Motor neuron (in vitro differentiated cells): ENCODE results near the gene ETFA. TPM values are rescaled to one million over a fixed set of nuclear protein-coding genes. Genes with fewer than 3 reads are reported as not detected.

Source experiments
- ATAC-seq, 8 experiments: fragments of 200-7000 bp; cut with Tn5 transposase; replicated peaks in 6 of 8; 2 replicates each; pipeline ENCODE4 v1.8.0; 2021; ENCODE audit warnings: mild to moderate bottlenecking in 8 of 8, moderate library complexity in 8 of 8
- H3K27ac ChIP-seq, 2 donors: fragments of 250-450 bp; sonication (Bioruptor Pico); 2 replicates each; pipeline ENCODE4 v1.9.0; 2021; ENCODE audit warnings: antibody characterized with exemption in 2 of 2, mild to moderate bottlenecking in 2 of 2, moderate library complexity in 1 of 2
- H3K4me1 ChIP-seq, 2 donors: fragments of 250-450 bp; sonication (Bioruptor Pico); replicated peaks in 1 of 2; 2 replicates each; pipeline ENCODE4 v1.6.1; 2021; ENCODE audit warnings: antibody characterized with exemption in 2 of 2, mild to moderate bottlenecking in 2 of 2, moderate library complexity in 1 of 2
- H3K4me3 ChIP-seq, 5 donors: fragments of 250-450 bp; sonication (Bioruptor Pico); 2 replicates each; pipeline ENCODE4 v1.9.0; 2021; ENCODE audit warnings: antibody characterized with exemption in 5 of 5, mild to moderate bottlenecking in 5 of 5, moderate library complexity in 4 of 5
- WGBS, 10 experiments: fragments of 450-650 bp; shearing (Covaris generic); methylation state at CpG; one replicate each; pipeline ENCODE4 v1.0.0; 2022; 5-methylcytosine and 5-hydroxymethylcytosine counted together
- in situ Hi-C, 9 experiments: fragments of 400-800 bp; cut with MboI; loops; one replicate each; pipeline ENCODE4 v1.15.0; 2021; ENCODE audit warnings: low sequenced_read_pairs in 9 of 9, low pct_unique_long_range_greater_than_20kb in 2 of 9; ENCODE audit not compliant: unreplicated experiment in 9 of 9
- total RNA-seq, 8 experiments: library from RNA; unstranded; fragments of 300-600 nt; gene quantifications; 2 replicates each; pipeline versions ENCODE4 v1.2.3 to v1.2.4, GENCODE V29; 2022

The ETFA gene
- total RNA-seq, 8 experiments from 2014 or later = 53.2 to 195 (median 77.1) TPM

- in situ Hi-C loops = no loop called here
- WGBS, 10 experiments = 60% methylated on average over 1 of the region's 2 CpGs; no CpG with 5 or more reads in 9 of the 10 experiments
- Histone ChIP-seq H3K4me3 (no peak overlapping the region), H3K4me1 (peaks cover 14 to 18% of the 10 kb centered on the region in 2 donors), H3K27ac (peak overlapping the region; percentile 60 to 63)
- ATAC-seq = peak in 2 of 8 experiments; percentile 26 to 33
Measured at GRCh38 chr15:76208786-76209424, 102.4 kb downstream of the ETFA start.

- WGBS, 10 experiments = 80 to 100% (median 100%) methylated on average over 1 to 5 of the region's 8 CpGs; no CpG with 5 or more reads in 4 of the 10 experiments
- no peak overlapping the region for H3K4me3 ChIP-seq
- H3K27ac ChIP-seq = no peak overlapping the region
- H3K4me1 ChIP-seq = peaks cover 14 to 18% of the 10 kb centered on the region in 2 donors
- no peak for ATAC-seq
- in situ Hi-C loops = no loop called here
Measured at GRCh38 chr15:76208084-76208785, 103.0 kb downstream of the ETFA start.

GRCh38 chr15:76206325-76206976 lies 104.8 kb downstream of the ETFA start:
- ATAC-seq = peak in 1 of 8 experiments; percentile 70
- peaks cover 14 to 16% of the 10 kb centered on the region in 2 donors for H3K4me1 ChIP-seq
- H3K27ac ChIP-seq = no peak overlapping the region
- WGBS, 10 experiments = 29 to 91% (median 66%) methylated on average over 1 to 4 of the region's 4 CpGs; no CpG with 5 or more reads in 6 of the 10 experiments
- in situ Hi-C loops = no loop called here
- no peak overlapping the region for H3K4me3 ChIP-seq

- in situ Hi-C loops = no loop called here
- no peak for ATAC-seq
- peaks cover 8% of the 10 kb centered on the region in 2 donors for H3K4me1 ChIP-seq
- no peak overlapping the region for H3K27ac ChIP-seq
- WGBS, 10 experiments = 75 to 100% (median 90%) methylated on average over 1 to 7 of the region's 11 CpGs; no CpG with 5 or more reads in 2 of the 10 experiments
- H3K4me3 ChIP-seq = no peak overlapping the region
Measured at GRCh38 chr15:76204916-76205460, 106.3 kb downstream of the ETFA start.

GRCh38 chr15:76204109-76204845 lies 107.0 kb downstream of the ETFA start:
- WGBS, 10 experiments = 70 to 100% (median 85%) methylated on average over 1 to 4 of the region's 18 CpGs; no CpG with 5 or more reads in 6 of the 10 experiments
- Histone ChIP-seq H3K4me3 (no peak overlapping the region), H3K4me1 (peaks cover under 1% of the 10 kb centered on the region in 2 donors), H3K27ac (no peak overlapping the region)
- no peak for ATAC-seq
- in situ Hi-C loops = no loop called here

- Histone ChIP-seq H3K4me3 (no peak overlapping the region), H3K27ac (no peak overlapping the region), H3K4me1 (no peaks in the 10 kb centered on the region)
- WGBS, 10 experiments = 40 to 100% (median 89%) methylated on average over 1 to 14 of the region's 23 CpGs; no CpG with 5 or more reads in 5 of the 10 experiments
- in situ Hi-C loops = no loop called here
- no peak for ATAC-seq
Measured at GRCh38 chr15:76203346-76204108, 107.7 kb downstream of the ETFA start.

GRCh38 chr15:76201536-76202255 lies 109.6 kb downstream of the ETFA start:
- no peak for ATAC-seq
- no peak overlapping the region for H3K4me3 ChIP-seq
- H3K27ac ChIP-seq = no peak overlapping the region
- 100% methylated on average over 1 of the region's 6 CpGs; no CpG with 5 or more reads in 8 of the 10 experiments for WGBS, 10 experiments
- in situ Hi-C loops = no loop called here
- peaks cover 3 to 5% of the 10 kb centered on the region in 2 donors for H3K4me1 ChIP-seq

GRCh38 chr15:76200641-76201105 lies 110.6 kb downstream of the ETFA start:
- in situ Hi-C loops = no loop called here
- Histone ChIP-seq H3K27ac (no peak overlapping the region), H3K4me1 (peaks cover 13 to 16% of the 10 kb centered on the region in 2 donors), H3K4me3 (no peak overlapping the region)
- WGBS, 10 experiments = 0 to 51% methylated on average over 2 to 3 of the region's 5 CpGs; no CpG with 5 or more reads in 8 of the 10 experiments
- ATAC-seq = no peak

GRCh38 chr15:76200083-76200465 lies 111.2 kb downstream of the ETFA start:
- H3K4me1 ChIP-seq = peaks cover 16% of the 10 kb centered on the region in 2 donors
- no peak overlapping the region for H3K27ac ChIP-seq
- in situ Hi-C loops = no loop called here
- 89 to 94% methylated on average over 3 to 4 of the region's 6 CpGs; no CpG with 5 or more reads in 8 of the 10 experiments for WGBS, 10 experiments
- ATAC-seq = no peak
- no peak overlapping the region for H3K4me3 ChIP-seq

- peak in 1 of 8 experiments; percentile 5 for ATAC-seq
- in situ Hi-C loops = loop anchor here in 2 of 9 experiments (25.0 kb wide), 1 partner anchor 663 kb away; no protein-coding TSS in a partner anchor
- 0 to 100% (median 90%) methylated on average over 1 to 6 of the region's 19 CpGs; no CpG with 5 or more reads in 1 of the 10 experiments for WGBS, 10 experiments
- Histone ChIP-seq H3K4me3 (no peak overlapping the region), H3K4me1 (peaks cover 16% of the 10 kb centered on the region in 2 donors), H3K27ac (no peak overlapping the region)
Measured at GRCh38 chr15:76199106-76200082, 111.9 kb downstream of the ETFA start.
